Loucy (cell line): ENCODE results near the gene MYO9A.

Experiments used
- CTCF ChIP-seq: fragments of 200-600 bp; sonication (generic); conservative IDR thresholded peaks from 2 replicates; pipeline ENCODE4 v1.5.1; 2014; ENCODE audit warnings: mild to moderate bottlenecking, antibody characterized with exemption, low read length
- EZH2phosphoT487 ChIP-seq: fragments of 200-600 bp; IDR thresholded peaks from 2 replicates; pipeline ENCODE4 v1.6.1; 2018; ENCODE audit warnings: antibody characterized with exemption, mild to moderate bottlenecking, moderate library complexity, borderline replicate concordance

- no peak for TF ChIP-seq CTCF
- no peak for TF ChIP-seq EZH2phosphoT487
These were observed 160.9 kb downstream of the MYO9A start for GRCh38 chr15:71957026-71957425.
